GM21360 (cell line): Measurements from ENCODE around the gene TSHZ3.

Experiments
- ATAC-seq: cut with Tn5 transposase; IDR thresholded peaks from one replicate; pipeline ENCODE4 v1.9.1; 2021; ENCODE audit warnings: mild to moderate bottlenecking, moderate library complexity; ENCODE audit not compliant: unreplicated experiment

TSHZ3 gene

GRCh38 chr19:31233295-31233800 is 115.9 kb downstream of the TSHZ3 start:
- no peak for ATAC-seq

GRCh38 chr19:31232871-31233270 is 116.4 kb downstream of the TSHZ3 start:
- no peak for ATAC-seq

- no peak for ATAC-seq
Observed at GRCh38 chr19:31232180-31232579, 117.1 kb downstream of the TSHZ3 start.

- ATAC-seq = no peak
Observed at GRCh38 chr19:31231237-31231636, 118.0 kb downstream of the TSHZ3 start.

GRCh38 chr19:31226151-31226935 is 122.9 kb downstream of the TSHZ3 start:
- no peak for ATAC-seq
